Posterior cingulate gyrus (tissue), 11 donors: Measurements from ENCODE around the gene COLEC11.
"Not testable (repeated sequence)": the region's sequence is repeated elsewhere in the genome, so short reads cannot be mapped to it uniquely, and the experiment has no call there.

Experiments
- DNase-seq, 10 donors: peaks; one replicate each; pipeline versions ENCODE4 v3.0.0 to v3.0.0-alpha.2; 2020 to 2021; ENCODE audit warnings: mixed read lengths in 3 of 10
- intact Hi-C: fragments of 100-400 bp; cut with DNase I; formaldehyde crosslinking; loops from one replicate; pipeline ENCODE4 v1.15.1; 2023

The COLEC11 gene

GRCh38 chr2:3603536-3604206 is 8.8 kb downstream of the COLEC11 start:
- intact Hi-C loops, result no loop called here
- DNase-seq, result peak in 1 of 10 donors; percentile 54

GRCh38 chr2:3604207-3604877 is 9.4 kb downstream of the COLEC11 start:
- intact Hi-C loops, result no loop called here
- DNase-seq, result peak in 2 of 10 donors; percentile 75 to 79

- intact Hi-C loops, result no loop called here
- DNase-seq, result peak in 4 of 10 donors; percentile 41 to 87 (median 59)
These were observed 10.4 kb downstream of the COLEC11 start for GRCh38 chr2:3604991-3605961.

- intact Hi-C loops, result no loop called here
- DNase-seq, result peak in 1 of 10 donors; percentile 63
These were observed 11.1 kb downstream of the COLEC11 start for GRCh38 chr2:3606028-3606369.

GRCh38 chr2:3606370-3607201 is 11.7 kb downstream of the COLEC11 start:
- DNase-seq, result peak in 3 of 10 donors; percentile 29 to 84 (median 83)
- intact Hi-C loops, result no loop called here

GRCh38 chr2:3608373-3609278 is 13.7 kb downstream of the COLEC11 start:
- peak in 2 of 10 donors; percentile 39 to 81 for DNase-seq
- intact Hi-C loops, result no loop called here

- DNase-seq, intact Hi-C loops: not testable (repeated sequence)
These were observed 14.4 kb downstream of the COLEC11 start for GRCh38 chr2:3609279-3609673.

GRCh38 chr2:3610415-3610814 is 15.5 kb downstream of the COLEC11 start:
- DNase-seq, result peak in 1 of 10 donors; percentile 67
- intact Hi-C loops, result no loop called here

GRCh38 chr2:3610881-3611505 is 16.1 kb downstream of the COLEC11 start:
- intact Hi-C loops, result no loop called here
- peak in 1 of 10 donors; percentile 54 for DNase-seq

GRCh38 chr2:3611589-3611988 is 16.7 kb downstream of the COLEC11 start:
- intact Hi-C loops, result no loop called here
- peak in 1 of 10 donors; percentile 66 for DNase-seq

GRCh38 chr2:3612639-3613523 is 18.0 kb downstream of the COLEC11 start:
- intact Hi-C loops, result no loop called here
- peak in 1 of 10 donors; percentile 75 for DNase-seq

- DNase-seq, result peak in 1 of 10 donors; percentile 37
- intact Hi-C loops, result no loop called here
These were observed 18.6 kb downstream of the COLEC11 start for GRCh38 chr2:3613524-3613905.

GRCh38 chr2:3614743-3615142 is 19.8 kb downstream of the COLEC11 start:
- DNase-seq, intact Hi-C loops: not testable (repeated sequence)

GRCh38 chr2:3615541-3616200 is 20.8 kb downstream of the COLEC11 start:
- DNase-seq, result peak in 1 of 10 donors; percentile 47
- intact Hi-C loops, result not testable (repeated sequence)

- intact Hi-C loops, result not testable (repeated sequence)
- peak in 1 of 10 donors; percentile 25 for DNase-seq
These were observed 21.7 kb downstream of the COLEC11 start for GRCh38 chr2:3616435-3617197.

GRCh38 chr2:3617198-3617890 is 22.4 kb downstream of the COLEC11 start:
- intact Hi-C loops, result no loop called here
- DNase-seq, result peak in 1 of 10 donors; percentile 49
